ENCODE data around the gene TUBE1.
A peak's percentile ranks its signal among the peaks of the same experiment; 100 is the strongest.
"Not testable (repeated sequence)": the region's sequence is repeated elsewhere in the genome, so short reads cannot be mapped to it uniquely, and the experiment has no call there.

TUBE1 gene

DNA sequence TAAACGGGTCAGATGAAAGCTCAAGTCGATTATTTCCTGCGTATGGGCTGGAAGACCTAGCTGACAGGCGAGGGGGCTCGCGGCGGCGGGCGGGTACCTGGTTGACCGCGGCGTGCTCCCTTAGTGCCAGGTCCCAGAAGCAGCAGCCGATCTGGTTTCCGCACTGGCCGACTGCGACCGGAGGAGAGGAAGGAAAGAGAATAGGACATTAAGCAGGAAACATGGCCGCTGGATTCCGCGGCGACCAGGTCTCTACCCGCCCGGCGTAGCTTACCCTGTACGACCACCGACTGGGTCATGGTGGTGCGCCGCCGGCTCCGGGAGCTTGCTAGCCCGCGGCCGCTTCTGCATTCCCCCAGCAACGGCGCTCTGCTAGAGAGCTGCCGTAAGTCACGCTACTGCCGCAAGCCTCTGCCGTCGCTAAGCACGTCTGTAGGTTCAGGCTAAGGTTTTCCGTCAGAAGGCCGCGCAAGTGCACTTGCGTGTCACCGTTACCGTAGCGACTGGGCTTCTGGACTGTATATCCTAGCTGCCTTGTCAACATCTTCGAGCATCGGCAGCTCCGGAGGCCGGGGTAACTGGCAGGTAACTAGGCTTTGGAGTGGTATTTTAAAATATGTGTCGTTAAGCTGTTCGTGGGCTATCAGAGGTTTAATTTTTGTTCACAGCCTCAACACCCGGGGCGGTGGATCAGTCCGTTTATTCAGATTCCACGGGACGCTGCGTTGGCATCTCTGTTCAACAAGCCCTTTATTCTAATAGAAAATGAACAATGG lies at the start of gene TUBE1, which contains the start of gene FAM229B:
TSS of gene TUBE1 (minus strand) at position 347 of the 776 bp plus-strand sequence. CDS start at position 299, 48 bp downstream.
TSS of gene FAM229B (plus strand) at position 456 of the 776 bp plus-strand sequence. CDS start 11,693 bp downstream, outside the sequence.
- Mint-ChIP-seq H3K4me1 (ENCODE audit: low read depth) (peaks cover 20% of the 10 kb centered on the region), H3K27me3 (peaks cover 5% of the 10 kb centered on the region), H3K4me3 (no peak within 1 kb of the TSS), H3K27ac (no peak within 1 kb of the TSS), H3K36me3 (ENCODE audit: low read depth) (peaks cover 31% of the 10 kb centered on the region), H3K9me3 (no peaks in the 10 kb centered on the region)
- peak; percentile 87 for DNase-seq

GRCh38 chr6:112130878-112131277 lies 43.6 kb upstream of the TUBE1 start:
- H3K36me3 Mint-ChIP-seq (ENCODE audit: low read depth) = no peaks in the 10 kb centered on the region
- DNase-seq = no peak
- no peaks in the 10 kb centered on the region for H3K4me1 Mint-ChIP-seq (ENCODE audit: low read depth)

DNA sequence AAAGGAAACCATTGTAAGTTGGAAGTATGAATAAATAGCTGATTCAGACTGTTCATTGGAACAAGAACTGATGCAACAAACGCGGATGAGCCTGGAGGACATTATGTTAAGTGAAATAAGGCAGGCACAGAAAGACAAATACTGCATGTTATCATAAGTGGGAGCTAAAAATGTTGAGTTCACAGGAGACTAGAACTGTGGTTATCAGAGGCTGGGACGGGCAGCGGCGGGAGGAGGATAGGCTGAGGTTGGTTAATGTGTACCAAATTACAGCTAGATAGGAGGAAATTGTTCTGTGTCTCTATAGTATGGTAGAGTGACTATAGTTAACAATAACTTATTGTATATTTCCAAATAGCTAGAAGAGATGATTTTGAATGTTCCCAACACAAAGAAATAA lies 40.9 kb upstream of the TUBE1 start:
- DNase-seq = no peak
- H3K4me3 Mint-ChIP-seq = no peak overlapping the region
- peaks cover 10% of the 10 kb centered on the region for H3K27me3 Mint-ChIP-seq
- H3K9me3 Mint-ChIP-seq = no peaks in the 10 kb centered on the region
- no peak overlapping the region for H3K27ac Mint-ChIP-seq
- no peaks in the 10 kb centered on the region for H3K36me3 Mint-ChIP-seq (ENCODE audit: low read depth)
- H3K4me1 Mint-ChIP-seq (ENCODE audit: low read depth) = no peaks in the 10 kb centered on the region

More at GRCh38 chr6:112130878-112131277, 43.6 kb upstream of the TUBE1 start:
- Mint-ChIP-seq H3K27ac (no peak overlapping the region), H3K4me3 (no peak overlapping the region), H3K9me3 (no peaks in the 10 kb centered on the region), H3K27me3 (peaks cover 8% of the 10 kb centered on the region)

DNA sequence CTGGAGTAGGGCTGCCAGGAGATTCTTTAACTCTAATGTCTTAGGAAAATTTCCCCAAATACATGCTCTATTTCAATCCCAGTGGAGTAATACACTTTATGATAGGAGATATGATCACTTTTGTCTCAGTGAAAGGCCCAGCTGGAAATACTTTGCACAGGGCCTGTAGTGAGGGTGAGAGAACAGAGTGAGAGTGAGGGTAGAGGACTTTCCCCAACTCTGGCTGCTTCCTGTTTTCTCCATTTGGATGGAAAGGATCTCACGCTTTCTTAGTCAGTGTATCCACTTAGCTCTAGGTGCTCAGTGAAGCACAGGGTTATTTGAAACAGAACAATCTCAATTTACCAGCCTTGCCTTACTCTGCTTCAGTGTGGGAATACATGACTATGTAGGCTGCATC lies 36.7 kb upstream of the TUBE1 start:
- no peak overlapping the region for H3K27ac Mint-ChIP-seq
- H3K36me3 Mint-ChIP-seq (ENCODE audit: low read depth) = no peaks in the 10 kb centered on the region
- H3K27me3 Mint-ChIP-seq = peaks cover 5% of the 10 kb centered on the region
- no peaks in the 10 kb centered on the region for H3K4me1 Mint-ChIP-seq (ENCODE audit: low read depth)
- H3K9me3 Mint-ChIP-seq = no peaks in the 10 kb centered on the region
- DNase-seq = no peak
- no peak overlapping the region for H3K4me3 Mint-ChIP-seq

DNA sequence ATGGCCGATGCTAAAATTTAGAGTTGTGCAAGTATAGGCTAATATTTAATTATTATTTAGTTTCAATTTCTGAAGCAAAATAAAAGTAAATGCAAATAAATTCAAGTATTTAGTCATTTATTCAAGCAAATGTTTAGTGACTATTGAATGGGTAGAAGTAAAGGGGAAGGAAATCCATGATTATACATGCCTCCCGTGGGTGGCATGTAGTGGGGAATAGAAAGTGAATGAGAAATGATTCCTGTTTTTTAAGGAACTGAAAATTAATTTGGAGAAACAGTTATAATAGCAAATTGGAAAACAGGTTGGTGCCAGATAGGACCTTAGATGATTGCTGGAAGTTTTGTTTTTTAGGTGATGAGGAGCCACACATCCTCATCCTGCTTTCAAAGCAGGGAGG lies 35.5 kb upstream of the TUBE1 start:
- no peak for DNase-seq
- no peak overlapping the region for H3K4me3 Mint-ChIP-seq
- H3K9me3 Mint-ChIP-seq = no peaks in the 10 kb centered on the region
- H3K36me3 Mint-ChIP-seq (ENCODE audit: low read depth) = no peaks in the 10 kb centered on the region
- H3K27ac Mint-ChIP-seq = no peak overlapping the region
- peaks cover 5% of the 10 kb centered on the region for H3K4me1 Mint-ChIP-seq (ENCODE audit: low read depth)
- peaks cover 3% of the 10 kb centered on the region for H3K27me3 Mint-ChIP-seq

DNA sequence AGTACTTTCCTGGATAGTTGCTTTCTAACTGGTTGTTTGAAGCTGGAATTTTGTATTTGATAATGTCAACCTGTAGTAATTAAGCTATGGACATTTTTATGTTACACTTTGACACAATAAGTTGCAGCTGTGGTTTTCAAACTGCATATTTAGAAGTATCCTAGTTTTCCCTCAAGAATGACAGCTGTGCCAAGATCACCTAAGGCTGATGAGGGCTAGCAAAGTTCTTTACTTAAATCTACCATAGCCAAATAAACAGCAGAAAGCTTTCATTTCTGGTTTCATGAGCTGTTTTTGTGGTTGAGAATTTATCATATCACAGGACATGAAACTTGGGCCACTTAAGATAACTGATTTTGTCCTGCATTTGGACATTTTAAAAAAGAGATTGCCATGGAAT lies 30.8 kb upstream of the TUBE1 start:
- Mint-ChIP-seq H3K4me1 (ENCODE audit: low read depth) (peaks cover 14% of the 10 kb centered on the region), H3K4me3 (no peak overlapping the region), H3K27me3 (peaks cover 6% of the 10 kb centered on the region), H3K27ac (peak overlapping the region; percentile 16), H3K36me3 (ENCODE audit: low read depth) (no peaks in the 10 kb centered on the region), H3K9me3 (no peaks in the 10 kb centered on the region)
- DNase-seq = no peak

GRCh38 chr6:112117554-112117953 lies 30.3 kb upstream of the TUBE1 start:
- no peak overlapping the region for H3K4me3 Mint-ChIP-seq

GRCh38 chr6:112116221-112116620 lies 28.9 kb upstream of the TUBE1 start:
- no peak overlapping the region for H3K27ac Mint-ChIP-seq
- peaks cover 14% of the 10 kb centered on the region for H3K4me1 Mint-ChIP-seq (ENCODE audit: low read depth)
- no peaks in the 10 kb centered on the region for H3K9me3 Mint-ChIP-seq
- H3K36me3 Mint-ChIP-seq (ENCODE audit: low read depth) = no peaks in the 10 kb centered on the region
- no peak overlapping the region for H3K4me3 Mint-ChIP-seq
- peaks cover 8% of the 10 kb centered on the region for H3K27me3 Mint-ChIP-seq
- no peak for DNase-seq

More at GRCh38 chr6:112117554-112117953, 30.3 kb upstream of the TUBE1 start:
- Mint-ChIP-seq H3K9me3 (no peaks in the 10 kb centered on the region), H3K36me3 (ENCODE audit: low read depth) (no peaks in the 10 kb centered on the region), H3K27ac (peak overlapping the region; percentile 62), H3K4me1 (ENCODE audit: low read depth) (peaks cover 14% of the 10 kb centered on the region), H3K27me3 (peaks cover 6% of the 10 kb centered on the region)
- DNase-seq = no peak

DNA sequence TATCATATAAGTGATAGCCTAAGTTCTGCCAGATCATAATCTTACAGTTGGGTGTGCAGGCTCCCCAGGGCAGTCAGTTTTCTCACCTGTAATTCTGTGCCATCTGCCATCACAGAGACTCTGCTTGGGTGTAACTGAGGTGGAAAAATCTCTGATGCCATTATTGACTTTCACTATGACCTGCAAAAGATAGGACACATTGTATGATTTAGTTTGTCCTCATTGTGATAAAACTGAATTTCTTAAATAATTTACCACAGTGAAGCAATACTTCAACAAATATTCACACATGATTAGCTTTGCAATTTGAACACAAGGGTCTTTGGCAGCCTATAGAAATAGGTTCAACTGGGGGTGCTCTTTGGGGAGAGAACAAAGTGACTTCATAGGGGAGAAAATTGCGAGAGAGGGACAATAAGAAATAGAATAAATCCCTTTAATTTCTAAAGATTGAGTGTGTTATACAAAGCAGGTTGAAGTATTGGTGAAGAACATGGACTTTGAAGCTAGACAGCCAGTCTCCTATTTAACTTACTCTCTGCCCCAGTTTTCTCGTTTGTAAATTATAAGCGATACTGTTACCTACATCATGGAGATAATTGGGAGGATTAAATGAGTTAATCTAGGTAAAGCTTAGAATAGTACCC lies 27.4 kb upstream of the TUBE1 start:
- no peak overlapping the region for H3K27ac Mint-ChIP-seq
- no peak for DNase-seq
- H3K36me3 Mint-ChIP-seq (ENCODE audit: low read depth) = no peaks in the 10 kb centered on the region
- peaks cover 8% of the 10 kb centered on the region for H3K27me3 Mint-ChIP-seq
- H3K4me1 Mint-ChIP-seq (ENCODE audit: low read depth) = peaks cover 14% of the 10 kb centered on the region
- no peaks in the 10 kb centered on the region for H3K9me3 Mint-ChIP-seq
- no peak overlapping the region for H3K4me3 Mint-ChIP-seq

DNA sequence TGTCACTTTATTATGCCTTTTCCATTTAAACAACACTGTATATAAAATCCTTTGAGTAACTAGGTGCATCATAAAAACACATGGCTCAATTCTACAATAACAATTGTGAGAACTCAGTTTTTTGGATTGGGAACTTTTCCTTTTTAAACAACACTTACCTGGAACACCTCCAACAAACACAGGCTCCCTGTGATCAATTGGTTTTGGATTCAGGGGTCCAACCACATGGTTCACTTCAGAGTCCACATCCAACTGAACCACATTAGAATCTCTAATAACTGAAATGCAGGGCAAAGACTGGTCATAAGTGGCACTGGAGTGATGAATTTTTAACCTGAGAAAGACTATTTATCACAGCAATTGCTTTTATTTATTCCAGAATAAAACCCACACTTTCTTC lies 26.6 kb upstream of the TUBE1 start:
- Mint-ChIP-seq H3K36me3 (ENCODE audit: low read depth) (no peaks in the 10 kb centered on the region), H3K9me3 (no peaks in the 10 kb centered on the region), H3K4me1 (ENCODE audit: low read depth) (peaks cover 14% of the 10 kb centered on the region), H3K27me3 (peaks cover 8% of the 10 kb centered on the region), H3K4me3 (no peak overlapping the region), H3K27ac (no peak overlapping the region)
- DNase-seq = no peak

- H3K4me1 Mint-ChIP-seq (ENCODE audit: low read depth) = peaks cover 14% of the 10 kb centered on the region
These were observed 26.1 kb upstream of the TUBE1 start for GRCh38 chr6:112113431-112113830.

DNA sequence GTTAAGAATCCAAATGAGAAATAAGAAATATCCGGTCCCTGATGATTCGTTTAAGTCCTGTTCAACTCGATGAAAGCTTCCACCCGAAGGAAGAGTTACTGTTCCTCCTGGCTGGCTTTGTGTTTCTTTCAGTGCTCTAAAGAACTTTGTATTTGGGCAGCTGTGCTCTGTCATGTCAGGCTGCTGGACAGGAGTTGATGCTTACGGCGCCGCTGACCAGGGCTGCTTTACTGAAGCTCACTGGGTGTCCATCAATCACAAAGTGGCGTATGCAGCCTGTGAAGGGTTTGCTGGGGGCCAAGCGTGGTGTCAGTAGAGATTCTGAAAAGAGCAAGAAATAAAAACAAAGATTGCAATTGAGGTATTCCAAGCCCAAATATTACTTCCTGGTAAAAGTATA lies 22.0 kb upstream of the TUBE1 start:
- peaks cover 2% of the 10 kb centered on the region for H3K27me3 Mint-ChIP-seq
- H3K4me3 Mint-ChIP-seq = no peak overlapping the region
- no peak for DNase-seq
- no peak overlapping the region for H3K27ac Mint-ChIP-seq
- no peaks in the 10 kb centered on the region for H3K36me3 Mint-ChIP-seq (ENCODE audit: low read depth)
- peaks cover 6% of the 10 kb centered on the region for H3K9me3 Mint-ChIP-seq
- no peaks in the 10 kb centered on the region for H3K4me1 Mint-ChIP-seq (ENCODE audit: low read depth)

More at GRCh38 chr6:112113431-112113830, 26.1 kb upstream of the TUBE1 start:
- DNase-seq = no peak
- Mint-ChIP-seq H3K27ac (no peak overlapping the region), H3K36me3 (ENCODE audit: low read depth) (no peaks in the 10 kb centered on the region), H3K9me3 (no peaks in the 10 kb centered on the region), H3K27me3 (peaks cover 8% of the 10 kb centered on the region), H3K4me3 (no peak overlapping the region)

GRCh38 chr6:112106562-112106961 lies 19.3 kb upstream of the TUBE1 start:
- no peaks in the 10 kb centered on the region for H3K4me1 Mint-ChIP-seq (ENCODE audit: low read depth)
- H3K36me3 Mint-ChIP-seq (ENCODE audit: low read depth) = no peaks in the 10 kb centered on the region
- no peak for DNase-seq
- no peak overlapping the region for H3K4me3 Mint-ChIP-seq
- peaks cover 6% of the 10 kb centered on the region for H3K9me3 Mint-ChIP-seq
- H3K27me3 Mint-ChIP-seq = no peaks in the 10 kb centered on the region
- no peak overlapping the region for H3K27ac Mint-ChIP-seq

GRCh38 chr6:112106026-112106425 lies 18.7 kb upstream of the TUBE1 start:
- H3K27me3 Mint-ChIP-seq; H3K9me3 Mint-ChIP-seq; H3K4me3 Mint-ChIP-seq; DNase-seq; H3K27ac Mint-ChIP-seq; H3K36me3 Mint-ChIP-seq (ENCODE audit: low read depth); H3K4me1 Mint-ChIP-seq (ENCODE audit: low read depth): not testable (repeated sequence)

- Mint-ChIP-seq H3K36me3 (ENCODE audit: low read depth) (peaks cover 5% of the 10 kb centered on the region), H3K27me3 (no peaks in the 10 kb centered on the region), H3K4me1 (ENCODE audit: low read depth) (peaks cover 4% of the 10 kb centered on the region), H3K9me3 (peaks cover 6% of the 10 kb centered on the region), H3K27ac (no peak overlapping the region), H3K4me3 (no peak overlapping the region)
- no peak for DNase-seq
These were observed 13.3 kb upstream of the TUBE1 start for GRCh38 chr6:112100561-112100960.
